Parathyroid adenoma (tissue), 2 donors: ENCODE results near the gene UGT1A1.

Experiments
- H2AFZ ChIP-seq: fragments of 300-600 bp; sonication (generic); one replicate; pipeline ENCODE4 v1.7.0; 2017; ENCODE audit warnings: antibody characterized with exemption, mild to moderate bottlenecking
- H3K27ac ChIP-seq: fragments of 300-600 bp; sonication (generic); one replicate; pipeline ENCODE4 v1.7.0; 2017
- H3K27me3 ChIP-seq: fragments of 300-600 bp; sonication (generic); one replicate; pipeline ENCODE4 v1.7.0; 2017; ENCODE audit warnings: low read length; ENCODE audit not compliant: control insufficient read depth, insufficient read depth
- H3K36me3 ChIP-seq: fragments of 300-600 bp; sonication (generic); one replicate; pipeline ENCODE4 v1.7.0; 2017; ENCODE audit warnings: low read length; ENCODE audit not compliant: control insufficient read depth, insufficient read depth
- H3K4me1 ChIP-seq: fragments of 300-600 bp; sonication (generic); one replicate; pipeline ENCODE4 v1.7.0; 2017; ENCODE audit warnings: control low read depth
- H3K4me2 ChIP-seq: fragments of 300-600 bp; sonication (generic); one replicate; pipeline ENCODE4 v1.7.0; 2017; ENCODE audit warnings: low read length
- H3K4me3 ChIP-seq: fragments of 300-600 bp; sonication (generic); one replicate; pipeline ENCODE4 v1.7.0; 2017; ENCODE audit warnings: low read depth, low read length
- H3K79me2 ChIP-seq: fragments of 300-600 bp; sonication (generic); one replicate; pipeline ENCODE4 v1.7.0; 2017; ENCODE audit warnings: control low read depth
- H3K9ac ChIP-seq: fragments of 300-600 bp; sonication (generic); one replicate; pipeline ENCODE4 v1.7.0; 2017; ENCODE audit warnings: mild to moderate bottlenecking
- H3K9me3 ChIP-seq: fragments of 300-600 bp; sonication (generic); one replicate; pipeline ENCODE4 v1.7.0; 2017; ENCODE audit warnings: low read length; ENCODE audit not compliant: control insufficient read depth
- TF ChIP-seq, protein P1 (sequence below): fragments of 300-600 bp; sonication (generic); IDR thresholded peaks from one replicate; pipeline ENCODE4 v1.7.0; 2017; ENCODE audit warnings: antibody characterized with exemption, mild to moderate bottlenecking
- donor health status: primary hyperparathyroidism.

UGT1A1 gene

DNA sequence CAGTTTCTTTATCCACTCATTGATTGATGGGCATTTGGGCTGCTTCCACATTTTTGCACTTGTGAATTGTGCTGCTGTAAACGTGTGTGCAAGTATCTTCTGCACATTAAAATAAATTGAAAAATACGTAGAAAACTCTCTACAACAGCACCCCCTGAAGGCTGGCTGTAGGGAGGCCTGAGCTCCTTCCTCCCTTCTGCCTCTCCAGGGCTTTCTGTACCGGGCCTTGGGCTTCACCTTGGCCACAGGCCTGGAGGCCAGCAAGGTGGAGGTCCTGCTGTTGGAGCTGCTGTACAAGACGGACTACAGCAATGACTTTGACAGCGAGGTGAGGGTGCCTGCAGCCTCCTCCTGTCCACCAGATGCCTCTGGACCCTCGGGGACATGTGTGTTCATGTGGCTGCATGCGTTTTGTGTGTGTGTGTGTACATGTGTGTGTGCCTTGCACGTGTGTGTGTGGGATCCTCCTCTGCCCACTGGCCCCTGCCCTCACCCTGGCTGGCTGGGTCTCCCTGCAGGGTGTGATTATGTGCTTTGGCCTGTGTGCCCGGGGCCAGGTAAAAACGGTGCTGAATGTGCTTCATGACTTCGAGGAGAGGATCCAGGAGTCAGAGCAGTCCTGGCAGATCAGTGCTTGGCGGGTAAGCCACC is 47.3 kb downstream of the UGT1A1 start:
- no peaks in the 10 kb centered on the region for H3K9me3 ChIP-seq
- TF ChIP-seq, protein P1, sequence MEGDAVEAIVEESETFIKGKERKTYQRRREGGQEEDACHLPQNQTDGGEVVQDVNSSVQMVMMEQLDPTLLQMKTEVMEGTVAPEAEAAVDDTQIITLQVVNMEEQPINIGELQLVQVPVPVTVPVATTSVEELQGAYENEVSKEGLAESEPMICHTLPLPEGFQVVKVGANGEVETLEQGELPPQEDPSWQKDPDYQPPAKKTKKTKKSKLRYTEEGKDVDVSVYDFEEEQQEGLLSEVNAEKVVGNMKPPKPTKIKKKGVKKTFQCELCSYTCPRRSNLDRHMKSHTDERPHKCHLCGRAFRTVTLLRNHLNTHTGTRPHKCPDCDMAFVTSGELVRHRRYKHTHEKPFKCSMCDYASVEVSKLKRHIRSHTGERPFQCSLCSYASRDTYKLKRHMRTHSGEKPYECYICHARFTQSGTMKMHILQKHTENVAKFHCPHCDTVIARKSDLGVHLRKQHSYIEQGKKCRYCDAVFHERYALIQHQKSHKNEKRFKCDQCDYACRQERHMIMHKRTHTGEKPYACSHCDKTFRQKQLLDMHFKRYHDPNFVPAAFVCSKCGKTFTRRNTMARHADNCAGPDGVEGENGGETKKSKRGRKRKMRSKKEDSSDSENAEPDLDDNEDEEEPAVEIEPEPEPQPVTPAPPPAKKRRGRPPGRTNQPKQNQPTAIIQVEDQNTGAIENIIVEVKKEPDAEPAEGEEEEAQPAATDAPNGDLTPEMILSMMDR, result no peak
- no peak overlapping the region for H3K4me2 ChIP-seq
- no peaks in the 10 kb centered on the region for H3K36me3 ChIP-seq
- no peak overlapping the region for H3K4me3 ChIP-seq
- H3K27ac ChIP-seq, result no peak overlapping the region
- H2AFZ ChIP-seq, result no peak overlapping the region
- no peaks in the 10 kb centered on the region for H3K4me1 ChIP-seq
- H3K9ac ChIP-seq, result no peak overlapping the region
- no peaks in the 10 kb centered on the region for H3K79me2 ChIP-seq
- H3K27me3 ChIP-seq, result no peaks in the 10 kb centered on the region

DNA sequence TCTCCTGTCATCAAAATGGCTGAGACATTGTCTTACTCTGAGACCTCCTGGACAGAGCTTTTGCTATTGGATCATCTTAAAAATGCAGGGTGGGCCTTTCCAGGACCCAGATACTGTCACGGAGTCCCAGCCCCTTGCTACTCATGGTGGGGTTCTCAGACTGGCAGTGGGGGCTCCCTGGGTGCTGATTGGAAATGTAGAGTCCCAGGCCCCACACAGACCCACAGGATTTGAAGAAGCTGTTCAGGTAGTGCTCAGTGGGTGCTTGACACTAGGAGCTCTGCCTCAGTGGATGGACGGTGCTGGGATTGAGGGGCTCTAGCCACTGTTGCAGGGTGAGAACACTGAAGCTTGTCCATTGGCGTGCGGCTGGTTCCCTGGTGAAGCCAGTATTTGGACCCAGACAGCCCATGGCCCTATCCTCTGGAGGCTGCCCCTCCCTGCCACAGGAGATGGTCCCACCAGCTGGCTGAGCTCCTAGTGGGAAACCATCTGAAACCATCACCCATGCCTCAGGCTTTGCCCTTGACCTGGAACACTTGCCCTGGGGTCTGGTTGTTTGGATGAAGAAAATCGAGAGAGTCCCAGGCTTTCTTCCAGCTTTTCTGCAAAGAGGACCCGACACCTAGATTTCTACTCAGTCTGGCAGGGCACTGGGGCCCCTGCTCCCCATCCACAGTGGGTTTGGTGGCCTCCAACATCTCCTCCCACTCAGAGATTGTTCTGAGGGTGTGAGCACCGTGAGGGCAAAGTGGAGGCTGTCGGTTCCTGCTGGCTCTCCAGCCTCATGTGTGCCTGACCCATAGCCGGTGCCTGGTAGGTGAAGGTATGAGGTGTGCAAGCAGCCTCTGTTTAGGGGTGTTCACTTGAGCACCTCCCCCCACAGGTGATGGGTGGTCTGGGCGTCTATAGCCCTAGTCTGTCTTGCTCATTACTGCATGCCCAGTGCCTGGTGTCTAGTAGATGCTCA is 48.2 kb downstream of the UGT1A1 start:
- no peak overlapping the region for H3K4me3 ChIP-seq
- no peaks in the 10 kb centered on the region for H3K9me3 ChIP-seq
- H3K4me2 ChIP-seq, result no peak overlapping the region
- no peaks in the 10 kb centered on the region for H3K79me2 ChIP-seq
- no peaks in the 10 kb centered on the region for H3K27me3 ChIP-seq
- H3K4me1 ChIP-seq, result no peaks in the 10 kb centered on the region
- H3K27ac ChIP-seq, result no peak overlapping the region
- no peak overlapping the region for H2AFZ ChIP-seq
- TF ChIP-seq, protein P1, result no peak
- no peaks in the 10 kb centered on the region for H3K36me3 ChIP-seq
- H3K9ac ChIP-seq, result no peak overlapping the region

GRCh38 chr2:233810385-233810784 is 50.3 kb downstream of the UGT1A1 start:
- Histone ChIP-seq H3K9ac (no peak overlapping the region), H3K27me3 (no peaks in the 10 kb centered on the region), H3K27ac (no peak overlapping the region), H3K4me2 (no peak overlapping the region), H3K9me3 (no peaks in the 10 kb centered on the region), H2AFZ (no peak overlapping the region), H3K36me3 (no peaks in the 10 kb centered on the region), H3K79me2 (no peaks in the 10 kb centered on the region), H3K4me3 (no peak overlapping the region), H3K4me1 (no peaks in the 10 kb centered on the region)
- TF ChIP-seq, protein P1, result no peak

- Histone ChIP-seq H3K9me3 (no peaks in the 10 kb centered on the region), H3K4me1 (no peaks in the 10 kb centered on the region), H3K79me2 (no peaks in the 10 kb centered on the region), H3K4me3 (no peak overlapping the region), H3K4me2 (no peak overlapping the region), H3K36me3 (no peaks in the 10 kb centered on the region), H3K9ac (no peak overlapping the region), H3K27me3 (no peaks in the 10 kb centered on the region), H3K27ac (no peak overlapping the region), H2AFZ (no peak overlapping the region)
- TF ChIP-seq, protein P1, result no peak
Observed at GRCh38 chr2:233811087-233811486, 51.0 kb downstream of the UGT1A1 start.
